Measurements from ENCODE around the gene TM6SF1. TPM values are rescaled to one million over a fixed set of nuclear protein-coding genes. Genes with fewer than 3 reads are reported as not detected.

The TM6SF1 gene
- total RNA-seq, 1 donor from 2014 or later, result 28.7 TPM

GRCh38 chr15:83102346-83102745, 5.1 kb upstream of the TM6SF1 start:
- Histone ChIP-seq H3K4me3 (ENCODE audit: low read length in 3 of 3) (no peak overlapping the region), H3K27ac (ENCODE audit: low read depth, low read length) (no peak overlapping the region), H3K36me3 (ENCODE audit: control insufficient read depth in 3 of 3, insufficient read depth in 3 of 3, low read length in 3 of 3) (no peaks in the 10 kb centered on the region), H3K27me3 (ENCODE audit: control insufficient read depth in 3 of 3, insufficient read depth in 3 of 3, low read length in 3 of 3) (no peaks in the 10 kb centered on the region), H3K4me1 (ENCODE audit: control insufficient read depth in 3 of 3, insufficient read depth in 3 of 3, low read length in 3 of 3) (peaks cover 16 to 24% (median 24%) of the 10 kb centered on the region in 3 donors), H3K9ac (ENCODE audit: low read depth in 1 of 3, low read length in 3 of 3) (no peak overlapping the region), H3K9me3 (ENCODE audit: control insufficient read depth in 3 of 3, low read length in 3 of 3) (peaks cover 0 to 6% (median 0%) of the 10 kb centered on the region in 3 donors)

- Histone ChIP-seq H3K9me3 (ENCODE audit: control insufficient read depth in 3 of 3, low read length in 3 of 3) (no peaks in the 10 kb centered on the region), H3K4me3 (ENCODE audit: low read length in 3 of 3) (no peak overlapping the region), H3K9ac (ENCODE audit: low read depth in 1 of 3, low read length in 3 of 3) (no peak overlapping the region), H3K4me1 (ENCODE audit: control insufficient read depth in 3 of 3, insufficient read depth in 3 of 3, low read length in 3 of 3) (peaks cover 26 to 35% (median 35%) of the 10 kb centered on the region in 3 donors), H3K27ac (ENCODE audit: low read depth, low read length) (no peak overlapping the region), H3K36me3 (ENCODE audit: control insufficient read depth in 3 of 3, insufficient read depth in 3 of 3, low read length in 3 of 3) (no peaks in the 10 kb centered on the region), H3K27me3 (ENCODE audit: control insufficient read depth in 3 of 3, insufficient read depth in 3 of 3, low read length in 3 of 3) (peaks cover 0 to 3% (median 0%) of the 10 kb centered on the region in 3 donors)
These were observed 3.3 kb upstream of the TM6SF1 start for GRCh38 chr15:83104141-83104540.

- Histone ChIP-seq H3K27ac (ENCODE audit: low read depth, low read length) (no peak overlapping the region), H3K4me3 (ENCODE audit: low read length in 3 of 3) (no peak overlapping the region), H3K36me3 (ENCODE audit: control insufficient read depth in 3 of 3, insufficient read depth in 3 of 3, low read length in 3 of 3) (peaks cover 0 to 2% (median 0%) of the 10 kb centered on the region in 3 donors), H3K4me1 (ENCODE audit: control insufficient read depth in 3 of 3, insufficient read depth in 3 of 3, low read length in 3 of 3) (peaks cover 24 to 35% (median 35%) of the 10 kb centered on the region in 3 donors), H3K27me3 (ENCODE audit: control insufficient read depth in 3 of 3, insufficient read depth in 3 of 3, low read length in 3 of 3) (peaks cover 0 to 3% (median 0%) of the 10 kb centered on the region in 3 donors), H3K9ac (ENCODE audit: low read depth in 1 of 3, low read length in 3 of 3) (no peak overlapping the region), H3K9me3 (ENCODE audit: control insufficient read depth in 3 of 3, low read length in 3 of 3) (no peaks in the 10 kb centered on the region)
These were observed 2.0 kb upstream of the TM6SF1 start for GRCh38 chr15:83105440-83105839.

- peak overlapping the region; percentile 61 to 83 (median 72) for H3K4me3 ChIP-seq (ENCODE audit: low read length in 3 of 3)
- peaks cover 0 to 3% (median 0%) of the 10 kb centered on the region in 3 donors for H3K27me3 ChIP-seq (ENCODE audit: control insufficient read depth in 3 of 3, insufficient read depth in 3 of 3, low read length in 3 of 3)
- peak overlapping the region; percentile 60 to 86 (median 85) for H3K9ac ChIP-seq (ENCODE audit: low read depth in 1 of 3, low read length in 3 of 3)
- H3K4me1 ChIP-seq (ENCODE audit: control insufficient read depth in 3 of 3, insufficient read depth in 3 of 3, low read length in 3 of 3), result peaks cover 25 to 44% (median 38%) of the 10 kb centered on the region in 3 donors
- no peaks in the 10 kb centered on the region for H3K9me3 ChIP-seq (ENCODE audit: control insufficient read depth in 3 of 3, low read length in 3 of 3)
- peak overlapping the region; percentile 78 for H3K27ac ChIP-seq (ENCODE audit: low read depth, low read length)
- H3K36me3 ChIP-seq (ENCODE audit: control insufficient read depth in 3 of 3, insufficient read depth in 3 of 3, low read length in 3 of 3), result peaks cover under 1 to 2% (median under 1%) of the 10 kb centered on the region in 3 donors
These were observed 366 bp downstream of the TM6SF1 start for GRCh38 chr15:83107841-83108181.

- peak overlapping the region; percentile 61 to 83 (median 72) for H3K4me3 ChIP-seq (ENCODE audit: low read length in 3 of 3)
- H3K27ac ChIP-seq (ENCODE audit: low read depth, low read length), result peak overlapping the region; percentile 78
- peaks cover 25 to 51% (median 45%) of the 10 kb centered on the region in 3 donors for H3K4me1 ChIP-seq (ENCODE audit: control insufficient read depth in 3 of 3, insufficient read depth in 3 of 3, low read length in 3 of 3)
These were observed 1.1 kb downstream of the TM6SF1 start for GRCh38 chr15:83108266-83109219.

GRCh38 chr15:83109532-83109931, 2.1 kb downstream of the TM6SF1 start:
- H3K4me3 ChIP-seq (ENCODE audit: low read length in 3 of 3), result no peak overlapping the region
- H3K9ac ChIP-seq (ENCODE audit: low read depth in 1 of 3, low read length in 3 of 3), result peak overlapping the region in 1 of 3 donors; percentile 23
- no peak overlapping the region for H3K27ac ChIP-seq (ENCODE audit: low read depth, low read length)

More at GRCh38 chr15:83108266-83109219, 1.1 kb downstream of the TM6SF1 start:
- Histone ChIP-seq H3K9me3 (ENCODE audit: control insufficient read depth in 3 of 3, low read length in 3 of 3) (no peaks in the 10 kb centered on the region), H3K27me3 (ENCODE audit: control insufficient read depth in 3 of 3, insufficient read depth in 3 of 3, low read length in 3 of 3) (peaks cover 0 to 3% (median 0%) of the 10 kb centered on the region in 3 donors), H3K36me3 (ENCODE audit: control insufficient read depth in 3 of 3, insufficient read depth in 3 of 3, low read length in 3 of 3) (peaks cover 6 to 7% (median 7%) of the 10 kb centered on the region in 3 donors), H3K9ac (ENCODE audit: low read depth in 1 of 3, low read length in 3 of 3) (peak overlapping the region; percentile 60 to 86 (median 85))

GRCh38 chr15:83110381-83110780, 2.9 kb downstream of the TM6SF1 start:
- Histone ChIP-seq H3K36me3 (ENCODE audit: control insufficient read depth in 3 of 3, insufficient read depth in 3 of 3, low read length in 3 of 3) (peaks cover 19 to 24% (median 20%) of the 10 kb centered on the region in 3 donors), H3K9me3 (ENCODE audit: control insufficient read depth in 3 of 3, low read length in 3 of 3) (no peaks in the 10 kb centered on the region), H3K27me3 (ENCODE audit: control insufficient read depth in 3 of 3, insufficient read depth in 3 of 3, low read length in 3 of 3) (peaks cover 0 to 3% (median 0%) of the 10 kb centered on the region in 3 donors), H3K4me1 (ENCODE audit: control insufficient read depth in 3 of 3, insufficient read depth in 3 of 3, low read length in 3 of 3) (peaks cover 25 to 60% (median 52%) of the 10 kb centered on the region in 3 donors), H3K9ac (ENCODE audit: low read depth in 1 of 3, low read length in 3 of 3) (no peak overlapping the region), H3K4me3 (ENCODE audit: low read length in 3 of 3) (no peak overlapping the region), H3K27ac (ENCODE audit: low read depth, low read length) (no peak overlapping the region)

More at GRCh38 chr15:83109532-83109931, 2.1 kb downstream of the TM6SF1 start:
- H3K27me3 ChIP-seq (ENCODE audit: control insufficient read depth in 3 of 3, insufficient read depth in 3 of 3, low read length in 3 of 3), result peaks cover 0 to 3% (median 0%) of the 10 kb centered on the region in 3 donors
- H3K36me3 ChIP-seq (ENCODE audit: control insufficient read depth in 3 of 3, insufficient read depth in 3 of 3, low read length in 3 of 3), result peaks cover 16 to 17% (median 16%) of the 10 kb centered on the region in 3 donors
- peaks cover 25 to 60% (median 52%) of the 10 kb centered on the region in 3 donors for H3K4me1 ChIP-seq (ENCODE audit: control insufficient read depth in 3 of 3, insufficient read depth in 3 of 3, low read length in 3 of 3)
- no peaks in the 10 kb centered on the region for H3K9me3 ChIP-seq (ENCODE audit: control insufficient read depth in 3 of 3, low read length in 3 of 3)

GRCh38 chr15:83111149-83111548, 3.7 kb downstream of the TM6SF1 start:
- Histone ChIP-seq H3K9me3 (ENCODE audit: control insufficient read depth in 3 of 3, low read length in 3 of 3) (no peaks in the 10 kb centered on the region), H3K4me1 (ENCODE audit: control insufficient read depth in 3 of 3, insufficient read depth in 3 of 3, low read length in 3 of 3) (peaks cover 25 to 60% (median 52%) of the 10 kb centered on the region in 3 donors), H3K4me3 (ENCODE audit: low read length in 3 of 3) (no peak overlapping the region), H3K9ac (ENCODE audit: low read depth in 1 of 3, low read length in 3 of 3) (no peak overlapping the region), H3K36me3 (ENCODE audit: control insufficient read depth in 3 of 3, insufficient read depth in 3 of 3, low read length in 3 of 3) (peaks cover 27 to 32% (median 27%) of the 10 kb centered on the region in 3 donors), H3K27ac (ENCODE audit: low read depth, low read length) (no peak overlapping the region), H3K27me3 (ENCODE audit: control insufficient read depth in 3 of 3, insufficient read depth in 3 of 3, low read length in 3 of 3) (peaks cover 0 to 3% (median 0%) of the 10 kb centered on the region in 3 donors)

GRCh38 chr15:83112233-83112955, 4.9 kb downstream of the TM6SF1 start:
- peak overlapping the region; percentile 31 for H3K27ac ChIP-seq (ENCODE audit: low read depth, low read length)
- no peak overlapping the region for H3K4me3 ChIP-seq (ENCODE audit: low read length in 3 of 3)
- H3K9me3 ChIP-seq (ENCODE audit: control insufficient read depth in 3 of 3, low read length in 3 of 3), result no peaks in the 10 kb centered on the region
- peaks cover 34 to 40% (median 38%) of the 10 kb centered on the region in 3 donors for H3K36me3 ChIP-seq (ENCODE audit: control insufficient read depth in 3 of 3, insufficient read depth in 3 of 3, low read length in 3 of 3)
- H3K9ac ChIP-seq (ENCODE audit: low read depth in 1 of 3, low read length in 3 of 3), result no peak overlapping the region
- H3K4me1 ChIP-seq (ENCODE audit: control insufficient read depth in 3 of 3, insufficient read depth in 3 of 3, low read length in 3 of 3), result peaks cover 19 to 57% (median 47%) of the 10 kb centered on the region in 3 donors
- peaks cover 0 to 3% (median 0%) of the 10 kb centered on the region in 3 donors for H3K27me3 ChIP-seq (ENCODE audit: control insufficient read depth in 3 of 3, insufficient read depth in 3 of 3, low read length in 3 of 3)

Measured in skeletal muscle tissue (tissue), 4 donors.